Thyroid gland (tissue), 4 donors: ENCODE data around the gene GPR132. TPM values are rescaled to one million over a fixed set of nuclear protein-coding genes. Genes with fewer than 3 reads are reported as not detected.
"Not testable (repeated sequence)": the region's sequence is repeated elsewhere in the genome, so short reads cannot be mapped to it uniquely, and the experiment has no call there.

ENCODE experiments used
- DNase-seq, 2 donors: peaks; one replicate each; pipeline ENCODE4 v3.0.0-alpha.2; 2019
- H3K27ac ChIP-seq, 3 donors: fragments of 200-600 bp; sonication (generic); 1 replicate in 2 of 3; 2 replicates in 1 of 3; pipeline ENCODE4 v1.5.1; 2016 to 2019; ENCODE audit warnings: mild to moderate bottlenecking in 1 of 3, moderate library complexity in 1 of 3
- H3K27me3 ChIP-seq: fragments of 200-600 bp; sonication (generic); one replicate; pipeline ENCODE4 v1.5.1; 2019
- H3K36me3 ChIP-seq, 2 donors: fragments of 200-600 bp; sonication (generic); one replicate each; pipeline ENCODE4 v1.5.1; 2016 to 2019
- H3K4me1 ChIP-seq, 2 donors: fragments of 200-600 bp; sonication (generic); one replicate each; pipeline ENCODE4 v1.5.1; 2017 to 2019
- H3K4me3 ChIP-seq, 3 donors: fragments of 200-600 bp; sonication (generic); replicated peaks in 1 of 3; 1 replicate in 2 of 3; 2 replicates in 1 of 3; pipeline ENCODE4 v1.5.1; 2016; ENCODE audit warnings: mild to moderate bottlenecking in 1 of 3
- H3K9me3 ChIP-seq: fragments of 200-600 bp; sonication (generic); one replicate; pipeline ENCODE4 v1.5.1; 2017
- CTCF ChIP-seq, 6 experiments: fragments of 200-600 bp in 3 of 6; fragments of 450-650 bp in 3 of 6; sonication (generic) in 3 of 6; IDR thresholded peaks; one replicate each; pipeline ENCODE4 v1.5.1; 2016 to 2019; ENCODE audit warnings: antibody characterized with exemption in 6 of 6, mild to moderate bottlenecking in 2 of 6, inconsistent platforms in 1 of 6, moderate library complexity in 1 of 6
- POLR2A ChIP-seq, 2 donors: fragments of 450-650 bp; IDR thresholded peaks; one replicate each; pipeline ENCODE4 v1.6.1; 2017; ENCODE audit warnings: antibody characterized with exemption in 2 of 2, mild to moderate bottlenecking in 2 of 2, moderate library complexity in 1 of 2
- WGBS, 2 donors: methylation state at CpG; one replicate each; pipeline ENCODE4 v1.1.5; 2017; 5-methylcytosine and 5-hydroxymethylcytosine counted together
- intact Hi-C: fragments of 100-400 bp; cut with DNase I; formaldehyde crosslinking; loops from one replicate; pipeline ENCODE4 v1.15.1; 2023
- total RNA-seq, 4 donors: library from RNA; depleted of rRNA; stranded (reverse); fragments of >200 nt; gene quantifications; one replicate each; pipeline ENCODE4 v1.2.3, GENCODE V29; 2016

The GPR132 gene
- total RNA-seq, 4 donors from 2014 or later, result 1.0 to 4.6 (median 2.1) TPM

- WGBS, 2 donors, result 85 to 94% methylated on average over 4 to 13 of the region's 14 CpGs
- TF ChIP-seq POLR2A (IDR thresholded peaks at IDR 0.05) (no peak), CTCF (IDR thresholded peaks at IDR 0.05) (no peak)
- H3K27me3 ChIP-seq, result no peaks in the 10 kb centered on the region
- peaks cover 13 to 25% of the 10 kb centered on the region in 2 donors for H3K4me1 ChIP-seq
- H3K9me3 ChIP-seq, result no peaks in the 10 kb centered on the region
- intact Hi-C loops, result loop anchor here (5.0 kb wide), 1 partner anchor 108 kb away; the partner anchor contains the start of gene AHNAK2
- no peak for DNase-seq
- no peak overlapping the region for H3K27ac ChIP-seq
- no peaks in the 10 kb centered on the region for H3K36me3 ChIP-seq
- H3K4me3 ChIP-seq, result no peak overlapping the region
Measured at GRCh38 chr14:105084741-105085571, 19.7 kb upstream of the GPR132 start.

GRCh38 chr14:105083926-105084685 is 18.9 kb upstream of the GPR132 start:
- Histone ChIP-seq H3K4me1 (peaks cover 13 to 25% of the 10 kb centered on the region in 2 donors), H3K27me3 (no peaks in the 10 kb centered on the region), H3K4me3 (no peak overlapping the region), H3K36me3 (no peaks in the 10 kb centered on the region), H3K27ac (no peak overlapping the region), H3K9me3 (no peaks in the 10 kb centered on the region)
- WGBS, 2 donors, result 78 to 82% methylated on average over 4 of the region's 4 CpGs
- no peak for TF ChIP-seq POLR2A (IDR thresholded peaks at IDR 0.05)
- no peak for TF ChIP-seq CTCF (IDR thresholded peaks at IDR 0.05)
- intact Hi-C loops, result no loop called here
- DNase-seq, result no peak

GRCh38 chr14:105082703-105083102 is 17.5 kb upstream of the GPR132 start:
- no peaks in the 10 kb centered on the region for H3K27me3 ChIP-seq
- H3K4me1 ChIP-seq, result peaks cover 10 to 12% of the 10 kb centered on the region in 2 donors
- DNase-seq, result no peak
- intact Hi-C loops, result no loop called here
- TF ChIP-seq CTCF (IDR thresholded peaks at IDR 0.05) (no peak), POLR2A (IDR thresholded peaks at IDR 0.05) (no peak)
- no peaks in the 10 kb centered on the region for H3K36me3 ChIP-seq
- 92 to 97% methylated on average over 1 of the region's 1 CpG for WGBS, 2 donors
- H3K4me3 ChIP-seq, result no peak overlapping the region
- H3K27ac ChIP-seq, result no peak overlapping the region
- H3K9me3 ChIP-seq, result no peaks in the 10 kb centered on the region

GRCh38 chr14:105081473-105081872 is 16.2 kb upstream of the GPR132 start:
- H3K36me3 ChIP-seq, result not testable (repeated sequence)

GRCh38 chr14:105080161-105080560 is 14.9 kb upstream of the GPR132 start:
- Histone ChIP-seq H3K4me1 (peaks cover 4 to 12% of the 10 kb centered on the region in 2 donors), H3K4me3 (no peak overlapping the region), H3K9me3 (no peaks in the 10 kb centered on the region), H3K36me3 (no peaks in the 10 kb centered on the region), H3K27ac (no peak overlapping the region), H3K27me3 (no peaks in the 10 kb centered on the region)
- no peak for TF ChIP-seq CTCF (IDR thresholded peaks at IDR 0.05)
- no peak for TF ChIP-seq POLR2A (IDR thresholded peaks at IDR 0.05)
- 92% methylated on average over 17 of the region's 17 CpGs for WGBS, 2 donors
- DNase-seq, result no peak
- intact Hi-C loops, result no loop called here

More at GRCh38 chr14:105081473-105081872, 16.2 kb upstream of the GPR132 start:
- intact Hi-C loops, H3K27ac ChIP-seq, H3K27me3 ChIP-seq, H3K9me3 ChIP-seq, H3K4me1 ChIP-seq, DNase-seq, H3K4me3 ChIP-seq: not testable (repeated sequence)
- WGBS, 2 donors, result 78 to 80% methylated on average over 8 of the region's 8 CpGs
